ENCODE results near the gene GRHL1.

Gene GRHL1

DNA sequence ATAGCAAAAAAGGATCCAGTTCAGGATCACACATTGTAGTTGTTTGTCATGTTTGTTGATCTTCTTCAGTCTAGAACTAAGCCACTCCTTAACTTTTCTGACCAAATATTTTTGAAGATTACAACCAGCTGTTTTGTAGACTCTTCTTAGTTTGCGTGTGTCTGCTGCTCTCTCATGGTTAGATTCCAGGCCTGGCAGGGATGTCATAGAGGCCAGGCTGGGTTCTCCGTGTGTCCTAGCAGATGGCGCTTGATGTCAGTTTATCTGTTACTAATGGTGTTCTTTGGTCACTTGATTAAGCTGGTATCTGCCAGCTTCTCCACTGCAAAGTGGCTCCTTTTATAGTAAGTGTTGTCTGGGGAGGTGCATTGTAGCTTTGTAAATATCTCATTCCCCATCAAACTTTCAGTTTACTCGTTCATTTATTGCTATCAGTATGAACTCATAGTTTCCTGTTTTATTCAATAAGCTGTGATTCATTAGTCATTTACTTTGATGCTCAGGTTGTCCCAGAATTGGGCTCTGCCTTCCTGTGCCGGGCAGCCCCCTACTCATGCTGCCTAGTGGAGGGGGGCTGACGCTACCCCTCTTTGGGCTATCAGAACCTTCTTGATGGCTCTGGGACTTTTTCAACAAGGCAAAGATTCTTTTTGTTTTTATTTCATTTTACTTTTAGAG lies 42.1 kb downstream of the GRHL1 start:
- no peak for DNase-seq (ENCODE audit: low spot score)
- no peak overlapping the region for H3K14ac ChIP-seq (ENCODE audit: low read length)
- H3K4ac ChIP-seq (ENCODE audit: low read length) = no peak overlapping the region
- no peak overlapping the region for H2AFZ ChIP-seq (ENCODE audit: low read length)
- H3K9me3 ChIP-seq (replicated peaks in 1 of 2; ENCODE audit: control insufficient read depth in 2 of 2, insufficient read depth in 1 of 2, low read depth in 1 of 2, low read length in 2 of 2) = no peaks in the 10 kb centered on the region
- H3K27me3 ChIP-seq (ENCODE audit: control insufficient read depth in 3 of 3, insufficient read depth in 3 of 3, low read depth in 1 of 3, low read length in 3 of 3) = no peaks in the 10 kb centered on the region
- WGBS, 2 donors (ENCODE audit: extremely low coverage in 2 of 2, insufficient read length in 2 of 2, insufficient replicate concordance in 1 of 2) = no CpG with 5 or more reads among the region's 6 CpGs
- H3K18ac ChIP-seq (ENCODE audit: low read length) = no peak overlapping the region
- H3K4me2 ChIP-seq (ENCODE audit: insufficient read depth, low read length, poor library complexity, severe bottlenecking) = no peak overlapping the region
- no peak overlapping the region for H2BK120ac ChIP-seq (ENCODE audit: low read depth, low read length)
- no peak overlapping the region for H4K8ac ChIP-seq (ENCODE audit: low read depth, low read length)
- H4K91ac ChIP-seq (ENCODE audit: low read depth, low read length, poor library complexity) = no peak overlapping the region
- no peak overlapping the region for H2BK15ac ChIP-seq (ENCODE audit: low read length)
- H3K9ac ChIP-seq (ENCODE audit: low read depth, low read length, poor library complexity) = no peak overlapping the region
- no peaks in the 10 kb centered on the region for H3K4me1 ChIP-seq (ENCODE audit: control insufficient read depth in 2 of 2, insufficient read depth in 1 of 2, low read depth in 1 of 2, low read length in 2 of 2)
- H3K27ac ChIP-seq (replicated peaks; ENCODE audit: low read length) = no peak overlapping the region
- no peak overlapping the region for H2BK12ac ChIP-seq (ENCODE audit: low read length)
- H3K36me3 ChIP-seq (replicated peaks in 1 of 2; ENCODE audit: control insufficient read depth in 2 of 2, insufficient read depth in 2 of 2, low read length in 2 of 2) = peaks cover 0 to 1% of the 10 kb centered on the region in 2 donors
- H3K23ac ChIP-seq (ENCODE audit: low read depth, low read length, poor library complexity) = no peak overlapping the region
- no peaks in the 10 kb centered on the region for H3K79me1 ChIP-seq (ENCODE audit: low read depth, low read length)
- H2AK5ac ChIP-seq (ENCODE audit: low read depth, low read length) = no peak overlapping the region
- H3K4me3 ChIP-seq (ENCODE audit: low read length in 2 of 2) = no peak overlapping the region
- no peak overlapping the region for H2BK5ac ChIP-seq (ENCODE audit: low read length)

DNA sequence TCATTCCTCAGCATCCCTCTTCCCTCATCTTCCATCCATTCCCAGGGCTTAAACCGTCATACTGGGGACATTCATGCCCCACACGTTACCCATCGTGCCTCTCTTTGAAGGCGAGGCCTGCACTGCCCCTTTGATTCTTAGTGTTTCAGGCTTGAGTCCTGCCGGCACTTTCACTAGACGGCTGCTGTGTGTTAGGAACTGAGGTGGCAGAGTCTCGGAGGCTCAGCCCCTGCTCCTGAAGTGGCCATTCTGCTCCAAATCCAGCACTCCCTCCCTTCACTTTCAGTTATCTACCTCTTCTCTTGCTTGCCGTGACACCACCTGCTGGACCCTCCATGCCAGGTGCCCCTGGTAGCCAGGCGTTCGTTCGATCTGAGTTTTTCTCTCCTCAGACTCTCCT lies 43.0 kb downstream of the GRHL1 start:
- H3K79me1 ChIP-seq (ENCODE audit: low read depth, low read length) = no peaks in the 10 kb centered on the region
- no peak overlapping the region for H3K14ac ChIP-seq (ENCODE audit: low read length)
- H3K27me3 ChIP-seq (ENCODE audit: control insufficient read depth in 3 of 3, insufficient read depth in 3 of 3, low read depth in 1 of 3, low read length in 3 of 3) = no peaks in the 10 kb centered on the region
- no peak overlapping the region for H2BK12ac ChIP-seq (ENCODE audit: low read length)
- no peak overlapping the region for H4K91ac ChIP-seq (ENCODE audit: low read depth, low read length, poor library complexity)
- no peak overlapping the region for H2BK5ac ChIP-seq (ENCODE audit: low read length)
- H2BK120ac ChIP-seq (ENCODE audit: low read depth, low read length) = no peak overlapping the region
- no peaks in the 10 kb centered on the region for H3K4me1 ChIP-seq (ENCODE audit: control insufficient read depth in 2 of 2, insufficient read depth in 1 of 2, low read depth in 1 of 2, low read length in 2 of 2)
- H3K18ac ChIP-seq (ENCODE audit: low read length) = no peak overlapping the region
- DNase-seq (ENCODE audit: low spot score) = no peak
- no peak overlapping the region for H3K4me3 ChIP-seq (ENCODE audit: low read length in 2 of 2)
- peaks cover 4% of the 10 kb centered on the region in 2 donors for H3K36me3 ChIP-seq (replicated peaks in 1 of 2; ENCODE audit: control insufficient read depth in 2 of 2, insufficient read depth in 2 of 2, low read length in 2 of 2)
- no peak overlapping the region for H3K4ac ChIP-seq (ENCODE audit: low read length)
- no peaks in the 10 kb centered on the region for H3K9me3 ChIP-seq (replicated peaks in 1 of 2; ENCODE audit: control insufficient read depth in 2 of 2, insufficient read depth in 1 of 2, low read depth in 1 of 2, low read length in 2 of 2)
- WGBS, 2 donors (ENCODE audit: extremely low coverage in 2 of 2, insufficient read length in 2 of 2, insufficient replicate concordance in 1 of 2) = no CpG with 5 or more reads among the region's 11 CpGs
- no peak overlapping the region for H4K8ac ChIP-seq (ENCODE audit: low read depth, low read length)
- no peak overlapping the region for H3K23ac ChIP-seq (ENCODE audit: low read depth, low read length, poor library complexity)
- no peak overlapping the region for H2AK5ac ChIP-seq (ENCODE audit: low read depth, low read length)
- no peak overlapping the region for H3K27ac ChIP-seq (replicated peaks; ENCODE audit: low read length)
- no peak overlapping the region for H2AFZ ChIP-seq (ENCODE audit: low read length)
- no peak overlapping the region for H3K4me2 ChIP-seq (ENCODE audit: insufficient read depth, low read length, poor library complexity, severe bottlenecking)
- H2BK15ac ChIP-seq (ENCODE audit: low read length) = no peak overlapping the region
- no peak overlapping the region for H3K9ac ChIP-seq (ENCODE audit: low read depth, low read length, poor library complexity)

DNA sequence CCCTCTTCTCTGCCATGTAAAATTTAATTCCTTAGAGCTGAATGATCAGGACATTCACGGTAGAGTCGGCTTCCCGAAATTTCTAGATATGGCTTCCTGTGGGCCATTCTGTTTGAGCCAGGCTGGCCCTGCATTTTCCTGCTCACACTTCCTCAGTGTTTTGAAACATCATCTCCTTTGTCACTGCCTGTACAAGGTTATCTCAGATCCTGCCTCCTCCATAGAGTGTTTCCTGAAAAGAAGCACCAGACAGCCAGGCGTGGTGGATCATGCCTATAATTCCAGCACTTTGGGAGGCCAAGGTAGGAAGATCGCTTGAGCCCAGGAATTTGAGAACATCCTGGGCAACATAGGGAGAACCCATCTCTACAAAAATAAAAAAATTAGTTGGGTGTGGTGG lies 43.6 kb downstream of the GRHL1 start:
- Histone ChIP-seq H3K27me3 (ENCODE audit: control insufficient read depth in 3 of 3, insufficient read depth in 3 of 3, low read depth in 1 of 3, low read length in 3 of 3) (no peaks in the 10 kb centered on the region), H2BK120ac (ENCODE audit: low read depth, low read length) (no peak overlapping the region), H2BK15ac (ENCODE audit: low read length) (no peak overlapping the region), H3K9me3 (replicated peaks in 1 of 2; ENCODE audit: control insufficient read depth in 2 of 2, insufficient read depth in 1 of 2, low read depth in 1 of 2, low read length in 2 of 2) (no peaks in the 10 kb centered on the region), H2AFZ (ENCODE audit: low read length) (no peak overlapping the region), H3K27ac (replicated peaks; ENCODE audit: low read length) (no peak overlapping the region), H2BK5ac (ENCODE audit: low read length) (no peak overlapping the region), H3K79me1 (ENCODE audit: low read depth, low read length) (no peaks in the 10 kb centered on the region), H2AK5ac (ENCODE audit: low read depth, low read length) (no peak overlapping the region), H3K23ac (ENCODE audit: low read depth, low read length, poor library complexity) (no peak overlapping the region), H3K9ac (ENCODE audit: low read depth, low read length, poor library complexity) (no peak overlapping the region), H3K4me1 (ENCODE audit: control insufficient read depth in 2 of 2, insufficient read depth in 1 of 2, low read depth in 1 of 2, low read length in 2 of 2) (no peaks in the 10 kb centered on the region), H3K36me3 (replicated peaks in 1 of 2; ENCODE audit: control insufficient read depth in 2 of 2, insufficient read depth in 2 of 2, low read length in 2 of 2) (peaks cover 4% of the 10 kb centered on the region in 2 donors), H3K4ac (ENCODE audit: low read length) (no peak overlapping the region), H3K4me2 (ENCODE audit: insufficient read depth, low read length, poor library complexity, severe bottlenecking) (no peak overlapping the region), H3K4me3 (ENCODE audit: low read length in 2 of 2) (no peak overlapping the region), H2BK12ac (ENCODE audit: low read length) (no peak overlapping the region), H3K14ac (ENCODE audit: low read length) (no peak overlapping the region), H4K8ac (ENCODE audit: low read depth, low read length) (no peak overlapping the region), H4K91ac (ENCODE audit: low read depth, low read length, poor library complexity) (no peak overlapping the region), H3K18ac (ENCODE audit: low read length) (no peak overlapping the region)
- WGBS, 2 donors (ENCODE audit: extremely low coverage in 2 of 2, insufficient read length in 2 of 2, insufficient replicate concordance in 1 of 2) = no CpG with 5 or more reads among the region's 5 CpGs
- DNase-seq (ENCODE audit: low spot score) = no peak

DNA sequence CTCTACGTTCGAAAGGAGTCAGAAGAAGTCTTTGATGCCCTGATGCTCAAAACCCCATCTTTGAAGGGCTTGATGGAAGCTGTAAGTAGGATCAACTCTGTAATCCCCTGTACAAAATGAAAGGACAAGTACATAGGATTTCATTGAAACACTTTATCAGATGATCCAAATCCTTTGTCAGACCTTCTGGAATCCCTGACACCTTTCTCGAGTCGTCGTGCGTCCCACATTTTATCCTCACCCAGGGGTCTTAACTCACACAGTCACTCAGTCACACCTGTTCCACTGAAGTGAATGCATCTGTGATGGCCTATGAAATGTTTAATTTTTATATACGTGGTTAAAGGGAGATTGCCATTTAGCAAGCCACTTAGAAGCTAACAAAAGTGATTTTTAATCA lies 44.8 kb downstream of the GRHL1 start:
- no peak overlapping the region for H2AK5ac ChIP-seq (ENCODE audit: low read depth, low read length)
- no peak overlapping the region for H3K4me2 ChIP-seq (ENCODE audit: insufficient read depth, low read length, poor library complexity, severe bottlenecking)
- H3K14ac ChIP-seq (ENCODE audit: low read length) = no peak overlapping the region
- no peak overlapping the region for H2BK5ac ChIP-seq (ENCODE audit: low read length)
- H3K4ac ChIP-seq (ENCODE audit: low read length) = no peak overlapping the region
- no peak overlapping the region for H2AFZ ChIP-seq (ENCODE audit: low read length)
- peaks cover 4 to 6% of the 10 kb centered on the region in 2 donors for H3K36me3 ChIP-seq (replicated peaks in 1 of 2; ENCODE audit: control insufficient read depth in 2 of 2, insufficient read depth in 2 of 2, low read length in 2 of 2)
- no peak overlapping the region for H2BK120ac ChIP-seq (ENCODE audit: low read depth, low read length)
- no peak overlapping the region for H4K91ac ChIP-seq (ENCODE audit: low read depth, low read length, poor library complexity)
- no peak overlapping the region for H3K23ac ChIP-seq (ENCODE audit: low read depth, low read length, poor library complexity)
- H3K27me3 ChIP-seq (ENCODE audit: control insufficient read depth in 3 of 3, insufficient read depth in 3 of 3, low read depth in 1 of 3, low read length in 3 of 3) = no peaks in the 10 kb centered on the region
- H2BK12ac ChIP-seq (ENCODE audit: low read length) = no peak overlapping the region
- H3K18ac ChIP-seq (ENCODE audit: low read length) = no peak overlapping the region
- H3K9me3 ChIP-seq (replicated peaks in 1 of 2; ENCODE audit: control insufficient read depth in 2 of 2, insufficient read depth in 1 of 2, low read depth in 1 of 2, low read length in 2 of 2) = no peaks in the 10 kb centered on the region
- DNase-seq (ENCODE audit: low spot score) = no peak
- no peak overlapping the region for H2BK15ac ChIP-seq (ENCODE audit: low read length)
- H4K8ac ChIP-seq (ENCODE audit: low read depth, low read length) = no peak overlapping the region
- no peak overlapping the region for H3K9ac ChIP-seq (ENCODE audit: low read depth, low read length, poor library complexity)
- no peaks in the 10 kb centered on the region for H3K4me1 ChIP-seq (ENCODE audit: control insufficient read depth in 2 of 2, insufficient read depth in 1 of 2, low read depth in 1 of 2, low read length in 2 of 2)
- H3K4me3 ChIP-seq (ENCODE audit: low read length in 2 of 2) = no peak overlapping the region
- H3K27ac ChIP-seq (replicated peaks; ENCODE audit: low read length) = no peak overlapping the region
- H3K79me1 ChIP-seq (ENCODE audit: low read depth, low read length) = no peaks in the 10 kb centered on the region
- no CpG with 5 or more reads among the region's 7 CpGs for WGBS, 2 donors (ENCODE audit: extremely low coverage in 2 of 2, insufficient read length in 2 of 2, insufficient replicate concordance in 1 of 2)
